PC-3 (cell line): ENCODE results near the gene SPOCD1. TPM values are rescaled to one million over a fixed set of nuclear protein-coding genes. Genes with fewer than 3 reads are reported as not detected.

Experiments used
- ATAC-seq: fragments of 200-7000 bp; cut with Tn5 transposase; 2 replicates; pipeline ENCODE4 v1.9.1; 2020; ENCODE audit warnings: mild to moderate bottlenecking, moderate library complexity
- BruUV-seq: library from RNA; stranded (reverse); fragments of 400-500 nt; replicated peaks from 2 replicates; lab custom pipeline; 2021; lab: Mats Ljungman, UMichigan
- CTCF ChIA-PET: fragments of 300-600 bp; sonication (Branson Sonifier 250); formaldehyde crosslinking; loops from one replicate; lab custom pipeline; 2022; ENCODE audit warnings: antibody characterized with exemption; lab: Charles Lee
- POLR2A ChIA-PET: fragments of 300-600 bp; sonication (Branson Sonifier 250); formaldehyde crosslinking; loops from one replicate; lab custom pipeline; 2022; ENCODE audit warnings: antibody characterized with exemption; ENCODE audit not compliant: unreplicated experiment; lab: Charles Lee
- DNase-seq: peaks from one replicate; pipeline ENCODE4 v3.0.0-alpha.2; 2015
- H2AFZ ChIP-seq: fragments of 300-600 bp; sonication (generic); 2 replicates; pipeline ENCODE4 v1.6.0; 2016; ENCODE audit warnings: antibody characterized with exemption, low read length
- H3F3A ChIP-seq: fragments of 300-600 bp; sonication (generic); one replicate; pipeline ENCODE4 v1.6.0; 2017; ENCODE audit warnings: antibody characterized with exemption, low read length, control low read depth, mild to moderate bottlenecking; ENCODE audit not compliant: unreplicated experiment
- H3K27ac ChIP-seq: fragments of 300-600 bp; sonication (generic); 2 replicates; pipeline ENCODE4 v1.5.1; 2016; ENCODE audit warnings: mild to moderate bottlenecking, low read length
- H3K27me3 ChIP-seq: fragments of 300-600 bp; sonication (generic); 2 replicates; pipeline ENCODE4 v1.6.1; 2016; ENCODE audit warnings: low read length, mixed read lengths
- H3K36me3 ChIP-seq: fragments of 300-600 bp; sonication (generic); 2 replicates; pipeline ENCODE4 v1.6.1; 2016; ENCODE audit warnings: low read depth, mixed run types, low read length, mixed read lengths
- H3K4me1 ChIP-seq: fragments of 300-600 bp; sonication (generic); 2 replicates; pipeline ENCODE4 v1.5.1; 2016; ENCODE audit warnings: low read length; ENCODE audit not compliant: insufficient read depth
- H3K4me2 ChIP-seq: fragments of 300-600 bp; sonication (generic); 2 replicates; pipeline ENCODE4 v1.6.0; 2016; ENCODE audit warnings: low read length
- H3K4me3 ChIP-seq: fragments of 300-600 bp; sonication (generic); 2 replicates; pipeline ENCODE4 v1.5.1; 2016; ENCODE audit warnings: mild to moderate bottlenecking, low read length, mixed read lengths
- H3K79me2 ChIP-seq: fragments of 300-600 bp; sonication (generic); 2 replicates; pipeline ENCODE4 v1.6.1; 2017; ENCODE audit warnings: low read length, mixed read lengths
- H3K9ac ChIP-seq: fragments of 300-600 bp; sonication (generic); 2 replicates; pipeline ENCODE4 v1.6.0; 2016; ENCODE audit warnings: mild to moderate bottlenecking, low read length
- H3K9me2 ChIP-seq: fragments of 300-600 bp; sonication (generic); replicated peaks from 2 replicates; pipeline ENCODE4 v1.6.1; 2016; ENCODE audit warnings: mixed run types, low read length, mixed read lengths
- H3K9me3 ChIP-seq: fragments of 300-600 bp; sonication (generic); 2 replicates; pipeline ENCODE4 v1.6.1; 2016; ENCODE audit warnings: low read length, mixed read lengths
- H4K20me1 ChIP-seq: fragments of 300-600 bp; sonication (generic); 2 replicates; pipeline ENCODE4 v1.6.1; 2016; ENCODE audit warnings: low read length, mixed read lengths
- EZH2 ChIP-seq: fragments of 300-600 bp; sonication (generic); IDR thresholded peaks from one replicate; pipeline ENCODE4 v1.6.1; 2017; ENCODE audit warnings: antibody characterized with exemption, mild to moderate bottlenecking, low read length; ENCODE audit not compliant: unreplicated experiment
- EZH2phosphoT487 ChIP-seq: fragments of 300-600 bp; sonication (generic); IDR thresholded peaks from 2 replicates; pipeline ENCODE4 v1.6.1; 2018; ENCODE audit warnings: mild to moderate bottlenecking, antibody characterized with exemption, low read length, borderline replicate concordance
- intact Hi-C: fragments of 100-400 bp; cut with micrococcal nuclease; formaldehyde crosslinking; loops from 2 replicates; pipeline ENCODE4 v1.9.0; 2023
- total RNA-seq: library from RNA; depleted of rRNA; stranded (reverse); fragments of >200 nt; gene quantifications from 2 replicates; pipeline ENCODE4 v1.2.3, GENCODE V29; 2014
- TF ChIP-seq, protein P1 (sequence below): fragments of 300-600 bp; sonication (generic); conservative IDR thresholded peaks from 2 replicates; pipeline ENCODE4 v1.5.1; 2017; ENCODE audit warnings: antibody characterized with exemption, low read depth, mild to moderate bottlenecking, low read length

The SPOCD1 gene
- total RNA-seq, 1 experiment from 2014 or later, result 5.4 TPM

DNA sequence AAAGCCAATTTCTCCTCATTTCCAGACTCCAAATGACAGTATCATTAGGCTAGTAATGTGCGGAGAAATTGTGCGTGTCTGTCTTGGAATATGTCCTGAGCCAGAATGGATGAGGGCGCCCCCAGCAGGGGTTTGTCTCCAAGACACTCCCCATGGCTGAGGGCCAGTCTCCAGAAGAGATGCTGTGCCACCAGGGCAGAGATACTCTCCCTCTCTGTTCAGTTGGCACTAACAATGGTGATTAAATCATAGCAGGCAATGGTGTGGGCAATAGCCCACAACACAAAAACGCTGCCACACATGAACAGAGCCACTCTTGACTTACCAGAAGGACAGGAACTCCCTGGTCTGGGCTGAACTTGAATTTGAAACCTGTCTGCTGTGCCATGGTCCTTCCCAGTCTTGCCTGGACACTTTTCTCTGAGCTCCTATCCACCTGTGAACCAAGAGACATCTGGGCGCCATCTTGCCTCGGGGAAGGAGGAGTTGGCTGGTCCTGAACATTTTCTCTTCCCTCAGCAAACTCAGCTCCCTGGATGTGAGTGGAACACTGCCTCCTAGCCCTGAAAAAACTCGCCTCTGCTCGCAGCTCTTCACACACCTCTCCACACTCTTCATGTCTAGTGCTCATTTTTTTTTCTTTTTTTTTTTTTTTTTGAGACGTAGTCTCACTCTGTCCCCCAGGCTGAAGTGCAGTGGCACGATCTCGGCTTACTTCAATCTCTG, 36.9 kb downstream of the SPOCD1 start:
- Histone ChIP-seq H3K4me1 (no peaks in the 10 kb centered on the region), H3K9ac (no peak overlapping the region), H3K79me2 (no peaks in the 10 kb centered on the region), H3K4me3 (no peak overlapping the region), H2AFZ (no peak overlapping the region), H3K9me2 (no peaks in the 10 kb centered on the region), H3F3A (no peaks in the 10 kb centered on the region), H3K27ac (no peak overlapping the region), H3K9me3 (no peaks in the 10 kb centered on the region), H3K27me3 (no peaks in the 10 kb centered on the region), H3K4me2 (no peak overlapping the region), H3K36me3 (no peaks in the 10 kb centered on the region), H4K20me1 (no peaks in the 10 kb centered on the region)
- intact Hi-C loops, result no loop called here
- no peak for DNase-seq
- no TSS peak for BruUV-seq
- POLR2A ChIA-PET, result no interaction called here
- CTCF ChIA-PET, result no interaction called here
- TF ChIP-seq EZH2phosphoT487 (no peak), EZH2 (no peak)
- TF ChIP-seq, protein P1, sequence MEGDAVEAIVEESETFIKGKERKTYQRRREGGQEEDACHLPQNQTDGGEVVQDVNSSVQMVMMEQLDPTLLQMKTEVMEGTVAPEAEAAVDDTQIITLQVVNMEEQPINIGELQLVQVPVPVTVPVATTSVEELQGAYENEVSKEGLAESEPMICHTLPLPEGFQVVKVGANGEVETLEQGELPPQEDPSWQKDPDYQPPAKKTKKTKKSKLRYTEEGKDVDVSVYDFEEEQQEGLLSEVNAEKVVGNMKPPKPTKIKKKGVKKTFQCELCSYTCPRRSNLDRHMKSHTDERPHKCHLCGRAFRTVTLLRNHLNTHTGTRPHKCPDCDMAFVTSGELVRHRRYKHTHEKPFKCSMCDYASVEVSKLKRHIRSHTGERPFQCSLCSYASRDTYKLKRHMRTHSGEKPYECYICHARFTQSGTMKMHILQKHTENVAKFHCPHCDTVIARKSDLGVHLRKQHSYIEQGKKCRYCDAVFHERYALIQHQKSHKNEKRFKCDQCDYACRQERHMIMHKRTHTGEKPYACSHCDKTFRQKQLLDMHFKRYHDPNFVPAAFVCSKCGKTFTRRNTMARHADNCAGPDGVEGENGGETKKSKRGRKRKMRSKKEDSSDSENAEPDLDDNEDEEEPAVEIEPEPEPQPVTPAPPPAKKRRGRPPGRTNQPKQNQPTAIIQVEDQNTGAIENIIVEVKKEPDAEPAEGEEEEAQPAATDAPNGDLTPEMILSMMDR, result no peak
- ATAC-seq, result no peak

DNA sequence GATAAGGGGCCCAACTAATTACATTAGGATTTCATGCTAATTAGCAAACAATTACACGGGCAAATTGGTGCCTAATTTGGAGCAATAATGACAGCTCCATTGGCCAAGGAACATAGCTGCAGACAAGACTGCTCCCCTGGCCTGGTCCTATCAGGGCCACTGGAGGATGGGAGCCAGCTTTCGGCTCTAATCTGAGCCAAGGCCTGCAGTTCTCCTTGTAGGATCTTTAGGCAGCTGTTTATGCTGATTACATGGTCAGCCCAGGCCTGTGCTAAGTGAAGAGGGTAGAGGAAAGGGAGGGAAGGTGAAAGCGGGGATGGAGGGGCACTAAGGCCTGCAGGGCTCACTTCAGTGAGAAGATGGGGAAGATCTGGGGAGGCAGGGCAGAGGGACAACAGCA, 39.3 kb downstream of the SPOCD1 start:
- ChIA-PET POLR2A (no interaction called here), CTCF (no interaction called here)

DNA sequence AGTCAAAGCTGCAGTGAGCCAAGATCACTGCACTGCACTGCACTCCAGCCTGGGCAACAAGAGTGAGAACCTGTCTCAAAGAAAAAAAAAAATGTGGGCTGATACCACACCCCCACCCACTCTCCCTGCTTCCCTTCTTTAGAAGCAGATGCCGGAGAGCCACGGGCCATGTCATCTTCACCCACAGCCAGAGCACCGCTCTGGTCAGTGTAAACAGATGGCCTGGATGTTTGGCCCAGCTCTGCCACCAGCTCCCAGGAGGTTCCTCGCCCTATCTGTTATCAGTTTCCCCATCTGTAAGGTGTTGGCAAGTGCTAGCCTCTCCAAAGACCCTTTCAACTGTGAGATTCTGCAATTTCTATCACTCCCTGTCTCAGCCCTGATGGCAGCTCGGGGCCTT, 39.8 kb downstream of the SPOCD1 start:
- ChIA-PET POLR2A (no interaction called here), CTCF (no interaction called here)

More for the DNA sequence above, 39.3 kb downstream of the SPOCD1 start:
- Histone ChIP-seq H3K27me3 (no peaks in the 10 kb centered on the region), H3K4me2 (no peak overlapping the region), H3K79me2 (no peaks in the 10 kb centered on the region), H3K9ac (no peak overlapping the region), H3K9me3 (no peaks in the 10 kb centered on the region), H2AFZ (no peak overlapping the region), H4K20me1 (no peaks in the 10 kb centered on the region), H3K36me3 (no peaks in the 10 kb centered on the region), H3K4me1 (no peaks in the 10 kb centered on the region), H3K27ac (no peak overlapping the region), H3K9me2 (no peaks in the 10 kb centered on the region), H3K4me3 (no peak overlapping the region), H3F3A (no peaks in the 10 kb centered on the region)
- no TSS peak for BruUV-seq
- TF ChIP-seq, protein P1, result no peak
- no peak for TF ChIP-seq EZH2
- no peak for TF ChIP-seq EZH2phosphoT487
- intact Hi-C loops, result no loop called here
- no peak for ATAC-seq
- DNase-seq, result no peak

More for the DNA sequence above, 39.8 kb downstream of the SPOCD1 start:
- Histone ChIP-seq H3K27ac (no peak overlapping the region), H3K36me3 (no peaks in the 10 kb centered on the region), H3K9me3 (no peaks in the 10 kb centered on the region), H3K9ac (no peak overlapping the region), H3K4me1 (no peaks in the 10 kb centered on the region), H3K4me2 (no peak overlapping the region), H3F3A (no peaks in the 10 kb centered on the region), H3K9me2 (no peaks in the 10 kb centered on the region), H4K20me1 (no peaks in the 10 kb centered on the region), H3K79me2 (no peaks in the 10 kb centered on the region), H2AFZ (no peak overlapping the region), H3K4me3 (no peak overlapping the region), H3K27me3 (no peaks in the 10 kb centered on the region)
- ATAC-seq (no peak), DNase-seq (no peak)
- BruUV-seq, result no TSS peak
- intact Hi-C loops, result no loop called here
- TF ChIP-seq EZH2phosphoT487 (no peak), EZH2 (no peak)
- TF ChIP-seq, protein P1, result no peak
